NCI-H2196 treated with DMSO at 0.1 percent for 48 hours (cell line): ENCODE data around the gene RSRC2.

Experiments used
- DNase-seq: peaks from one replicate; lab custom pipeline; 2025; ENCODE audit not compliant: unreplicated experiment; lab: John Stamatoyannopoulos, UW

The RSRC2 gene

DNA sequence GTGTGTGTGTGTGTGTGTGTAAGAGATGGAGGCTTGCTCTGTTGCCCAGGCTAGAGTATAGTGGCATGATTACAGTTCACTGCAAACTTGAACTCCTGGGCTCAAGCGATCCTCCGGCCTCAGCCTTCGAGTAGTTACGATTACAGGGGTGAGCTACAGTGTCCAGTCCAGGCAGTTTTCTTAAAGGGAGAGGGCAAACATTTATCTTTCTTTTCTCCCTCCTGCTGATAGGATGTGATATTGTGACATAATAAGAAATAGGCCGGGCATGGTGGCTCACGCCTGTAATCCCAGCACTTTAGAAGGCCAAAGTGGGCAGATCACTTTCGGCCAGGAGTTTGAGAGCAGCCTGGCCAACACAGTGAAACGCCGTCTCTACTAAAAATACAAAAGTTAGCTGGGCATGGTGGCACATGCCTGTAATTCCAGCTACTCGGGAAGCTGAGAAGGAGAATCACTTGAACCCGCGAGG is 72.5 kb downstream of the RSRC2 start:
- no peak for DNase-seq
